GM23338 (cell line): ENCODE measurements around the gene TYRO3. TPM values are rescaled to one million over a fixed set of nuclear protein-coding genes. Genes with fewer than 3 reads are reported as not detected.

Experiments used
- ATAC-seq: fragments of 200-7000 bp; cut with Tn5 transposase; 3 replicates; pipeline ENCODE4 v1.9.1; 2020
- DNase-seq: peaks from one replicate; pipeline ENCODE4 v3.0.0-alpha.2; 2015; ENCODE audit warnings: low spot score
- H2AFZ ChIP-seq: fragments of 200-600 bp; sonication (generic); 2 replicates; pipeline ENCODE4 v1.8.0; 2016; ENCODE audit warnings: antibody characterized with exemption, mild to moderate bottlenecking, moderate library complexity
- H3F3A ChIP-seq: fragments of 200-600 bp; sonication (generic); replicated peaks from 2 replicates; pipeline ENCODE4 v1.8.0; 2017; ENCODE audit warnings: antibody characterized with exemption, mixed run types, low read depth
- H3K27ac ChIP-seq: fragments of 200-600 bp; sonication (generic); 2 replicates; pipeline ENCODE4 v1.6.1; 2016; ENCODE audit warnings: low read depth
- H3K27me3 ChIP-seq: fragments of 200-600 bp; sonication (generic); 2 replicates; pipeline ENCODE4 v1.8.0; 2016; ENCODE audit warnings: mild to moderate bottlenecking, mixed run types, moderate library complexity; ENCODE audit not compliant: insufficient read depth
- H3K36me3 ChIP-seq: fragments of 200-600 bp; sonication (generic); 2 replicates; pipeline ENCODE4 v1.8.0; 2016; ENCODE audit warnings: mild to moderate bottlenecking; ENCODE audit not compliant: insufficient read depth
- H3K4me1 ChIP-seq: fragments of 200-600 bp; sonication (generic); 2 replicates; pipeline ENCODE4 v1.8.0; 2016; ENCODE audit warnings: mild to moderate bottlenecking, moderate library complexity; ENCODE audit not compliant: insufficient read depth
- H3K4me2 ChIP-seq: fragments of 200-600 bp; sonication (generic); 2 replicates; pipeline ENCODE4 v1.7.1; 2017; ENCODE audit warnings: mixed run types
- H3K4me3 ChIP-seq: fragments of 200-600 bp; sonication (generic); 2 replicates; pipeline ENCODE4 v1.6.1; 2016; ENCODE audit warnings: mixed run types
- H3K79me2 ChIP-seq: fragments of 200-600 bp; sonication (generic); replicated peaks from 2 replicates; pipeline ENCODE4 v1.8.0; 2017; ENCODE audit warnings: mild to moderate bottlenecking; ENCODE audit not compliant: insufficient read depth
- H3K9me2 ChIP-seq: fragments of 200-600 bp; sonication (generic); 2 replicates; pipeline ENCODE4 v1.8.0; 2017; ENCODE audit not compliant: insufficient read depth
- H4K20me1 ChIP-seq: fragments of 200-600 bp; sonication (generic); replicated peaks from 2 replicates; pipeline ENCODE4 v1.8.0; 2017; ENCODE audit warnings: mild to moderate bottlenecking; ENCODE audit not compliant: insufficient read depth
- H3K27ac Mint-ChIP-seq: 2 replicates; pipeline ENCODE4 v1.8.0; 2020; ENCODE audit warnings: inconsistent platforms, mild to moderate bottlenecking, moderate library complexity, mixed read lengths
- H3K27me3 Mint-ChIP-seq: 3 replicates; pipeline ENCODE4 v1.8.0; 2022; ENCODE audit warnings: low read depth, mild to moderate bottlenecking, moderate library complexity, mixed read lengths, inconsistent platforms; ENCODE audit not compliant: insufficient read depth, poor library complexity
- H3K36me3 Mint-ChIP-seq: 3 replicates; pipeline ENCODE4 v1.8.0; 2021; ENCODE audit warnings: low read depth, mild to moderate bottlenecking, inconsistent platforms, moderate library complexity, mixed read lengths
- H3K4me1 Mint-ChIP-seq: 3 replicates; pipeline ENCODE4 v1.8.0; 2020; ENCODE audit warnings: mild to moderate bottlenecking, inconsistent platforms, mixed read lengths
- H3K4me3 Mint-ChIP-seq: 3 replicates; pipeline ENCODE4 v1.8.0; 2021; ENCODE audit warnings: moderate library complexity, mild to moderate bottlenecking, inconsistent platforms, mixed read lengths
- H3K9me3 Mint-ChIP-seq: 3 replicates; pipeline ENCODE4 v1.8.0; 2020; ENCODE audit warnings: moderate library complexity, mild to moderate bottlenecking, inconsistent platforms, mixed read lengths
- ETS1 ChIP-seq: IDR thresholded peaks from 2 replicates; pipeline ENCODE4 v1.6.1; 2016; ENCODE audit warnings: antibody characterized with exemption
- JUNB ChIP-seq: IDR thresholded peaks from one replicate; pipeline ENCODE4 v1.6.1; 2016; ENCODE audit warnings: antibody characterized with exemption; ENCODE audit not compliant: unreplicated experiment
- polyA plus RNA-seq: library from polyadenylated mRNA; unstranded; fragments of >200 nt; fragmentation: Nextera tagmentation; extraction: Ambion mirVana; gene quantifications from 2 replicates; pipeline ENCODE4 v1.2.1, GENCODE V29; 2016
- total RNA-seq: library from RNA; depleted of rRNA; stranded (reverse); fragments of >200 nt; shearing (Covaris generic); gene quantifications from 2 replicates; pipeline ENCODE4 v1.2.3, GENCODE V29; 2014; rRNA removed

TYRO3 gene
- total and polyA plus RNA-seq, 2 experiments from 2014 or later, result 32.6 to 61.0 TPM

GRCh38 chr15:41630616-41631217 is 71.7 kb downstream of the TYRO3 start:
- TF ChIP-seq ETS1, result no peak
- no peak overlapping the region for H3K4me3 Mint-ChIP-seq
- Histone ChIP-seq H3K27me3 (no peaks in the 10 kb centered on the region), H3K79me2 (peaks cover 62% of the 10 kb centered on the region), H3K4me1 (peaks cover 37% of the 10 kb centered on the region), H4K20me1 (no peaks in the 10 kb centered on the region), H3K4me3 (no peak overlapping the region; the same call in 1 of the 2 replicates), H3K9me2 (no peaks in the 10 kb centered on the region), H2AFZ (no peak overlapping the region), H3F3A (no peaks in the 10 kb centered on the region), H3K36me3 (no peaks in the 10 kb centered on the region), H3K4me2 (peak overlapping the region; percentile 27), H3K27ac (no peak overlapping the region)
- no peaks in the 10 kb centered on the region for H3K9me3 Mint-ChIP-seq
- H3K4me1 Mint-ChIP-seq, result peaks cover 44% of the 10 kb centered on the region
- no peak overlapping the region for H3K27ac Mint-ChIP-seq
- no peak for ATAC-seq
- DNase-seq, result no peak
- H3K27me3 Mint-ChIP-seq, result peaks cover 7% of the 10 kb centered on the region
- H3K36me3 Mint-ChIP-seq, result no peaks in the 10 kb centered on the region

- Histone ChIP-seq H3K4me1 (peaks cover 37% of the 10 kb centered on the region), H3K79me2 (peaks cover 65% of the 10 kb centered on the region), H3K36me3 (no peaks in the 10 kb centered on the region), H3K4me3 (no peak overlapping the region), H3K27me3 (no peaks in the 10 kb centered on the region), H4K20me1 (0 out of 2 replicates have a peak, but pooled peaks cover 4% of the 10 kb centered on the region), H3K4me2 (0 out of 2 replicates have a peak overlapping the region, but pooled peaks have one; percentile 24), H3K9me2 (no peaks in the 10 kb centered on the region), H3K27ac (no peak overlapping the region), H3F3A (0 out of 2 replicates have a peak, but pooled peaks cover 3% of the 10 kb centered on the region), H2AFZ (no peak overlapping the region)
- Mint-ChIP-seq H3K27ac (peak overlapping the region; percentile 38; the same call in 1 of the 2 replicates), H3K4me3 (no peak overlapping the region), H3K36me3 (no peaks in the 10 kb centered on the region), H3K9me3 (no peaks in the 10 kb centered on the region), H3K27me3 (peaks cover 8% of the 10 kb centered on the region), H3K4me1 (peaks cover 44% of the 10 kb centered on the region)
- no peak for TF ChIP-seq JUNB
- DNase-seq (no peak), ATAC-seq (no peak)
Measured at GRCh38 chr15:41631880-41632470, 73.0 kb downstream of the TYRO3 start.

Other genes with a start within 250 kb of the TYRO3 start
- 53.1 and 61.1 TPM in 2 replicates for gene OIP5, start 226.6 kb upstream of the TYRO3 start, total RNA-seq
- gene OIP5, start 226.6 kb upstream of the TYRO3 start, polyA plus RNA-seq, result 60.0 and 71.7 TPM in 2 replicates
- 126 and 150 TPM in 2 replicates for gene NUSAP1, start 226.3 kb upstream of the TYRO3 start, total RNA-seq
- 260 and 272 TPM in 2 replicates for gene NUSAP1, start 226.3 kb upstream of the TYRO3 start, polyA plus RNA-seq
- 12.5 and 17.0 TPM in 2 replicates for gene NDUFAF1, start 156.7 kb upstream of the TYRO3 start, total RNA-seq
- gene NDUFAF1, start 156.7 kb upstream of the TYRO3 start, polyA plus RNA-seq, result 14.7 and 15.4 TPM in 2 replicates
- 34.3 and 38.1 TPM in 2 replicates for gene RTF1, start 142.1 kb upstream of the TYRO3 start, total RNA-seq
- gene RTF1, start 142.1 kb upstream of the TYRO3 start, polyA plus RNA-seq, result 296 and 298 TPM in 2 replicates
- gene ITPKA, start 65.3 kb upstream of the TYRO3 start, total RNA-seq, result 1.5 and 2.1 TPM in 2 replicates
- gene ITPKA, start 65.3 kb upstream of the TYRO3 start, polyA plus RNA-seq, result 0.35 and 0.55 TPM in 2 replicates
- 0.14 TPM in 1 of 2 replicates, not detected in the other for gene LTK, start 45.4 kb upstream of the TYRO3 start, total RNA-seq
- gene LTK, start 45.4 kb upstream of the TYRO3 start, polyA plus RNA-seq, result 0.40 TPM in 1 of 2 replicates, not detected in the other
- gene RPAP1, start 15.0 kb upstream of the TYRO3 start, total RNA-seq, result 47.1 and 69.0 TPM in 2 replicates
- gene RPAP1, start 15.0 kb upstream of the TYRO3 start, polyA plus RNA-seq, result 40.1 and 42.3 TPM in 2 replicates
- 58.9 and 69.6 TPM in 2 replicates for gene MGA, start 101.2 kb downstream of the TYRO3 start, total RNA-seq
- 37.7 and 42.6 TPM in 2 replicates for gene MGA, start 101.2 kb downstream of the TYRO3 start, polyA plus RNA-seq
- gene MAPKBP1, start 215.3 kb downstream of the TYRO3 start, total RNA-seq, result 8.9 and 10.2 TPM in 2 replicates
- gene MAPKBP1, start 215.3 kb downstream of the TYRO3 start, polyA plus RNA-seq, result 1.9 and 2.7 TPM in 2 replicates